GM18519 (cell line): ENCODE measurements around the gene SLC7A8.
"Not testable (repeated sequence)": the region's sequence is repeated elsewhere in the genome, so short reads cannot be mapped to it uniquely, and the experiment has no call there.

Source experiments
- ATAC-seq: cut with Tn5 transposase; IDR thresholded peaks from one replicate; pipeline ENCODE4 v1.9.1; 2021; ENCODE audit warnings: mild to moderate bottlenecking, moderate library complexity; ENCODE audit not compliant: unreplicated experiment, low FRiP score

Gene SLC7A8

GRCh38 chr14:23118506-23119362 lies 64.7 kb downstream of the SLC7A8 start, which contains the start of gene CEBPE:
TSS of gene CEBPE (minus strand) at chr14:23119255. CDS start at chr14:23119091, 164 bp downstream.
- ATAC-seq, result no peak

- ATAC-seq, result no peak
These were observed 66.0 kb downstream of the SLC7A8 start for GRCh38 chr14:23117371-23118020.

- ATAC-seq, result no peak
These were observed 67.5 kb downstream of the SLC7A8 start for GRCh38 chr14:23115918-23116317.

- no peak for ATAC-seq
These were observed 68.3 kb downstream of the SLC7A8 start for GRCh38 chr14:23115039-23115731.

GRCh38 chr14:23114669-23115038 lies 68.8 kb downstream of the SLC7A8 start:
- no peak for ATAC-seq

- no peak for ATAC-seq
These were observed 69.4 kb downstream of the SLC7A8 start for GRCh38 chr14:23114120-23114458.

GRCh38 chr14:23113431-23114119 lies 69.9 kb downstream of the SLC7A8 start:
- no peak for ATAC-seq

- no peak for ATAC-seq
These were observed 70.9 kb downstream of the SLC7A8 start for GRCh38 chr14:23112359-23113178.

GRCh38 chr14:23110579-23111365 lies 72.7 kb downstream of the SLC7A8 start:
- no peak for ATAC-seq

GRCh38 chr14:23109769-23110168 lies 73.7 kb downstream of the SLC7A8 start:
- ATAC-seq, result no peak

- ATAC-seq, result not testable (repeated sequence)
These were observed 75.3 kb downstream of the SLC7A8 start for GRCh38 chr14:23108169-23108568.

GRCh38 chr14:23107620-23108019 lies 75.8 kb downstream of the SLC7A8 start:
- not testable (repeated sequence) for ATAC-seq

GRCh38 chr14:23106747-23107045 lies 76.8 kb downstream of the SLC7A8 start:
- ATAC-seq, result no peak

- no peak for ATAC-seq
These were observed 78.1 kb downstream of the SLC7A8 start for GRCh38 chr14:23105348-23105824.

GRCh38 chr14:23104591-23105347 lies 78.7 kb downstream of the SLC7A8 start, which contains the start of gene CIROP:
TSS of gene CIROP (minus strand) at chr14:23104989. CDS start at chr14:23104920, 69 bp downstream.
- ATAC-seq, result no peak

- ATAC-seq, result no peak
These were observed 79.3 kb downstream of the SLC7A8 start for GRCh38 chr14:23104070-23104590.

- no peak for ATAC-seq
These were observed 79.9 kb downstream of the SLC7A8 start for GRCh38 chr14:23103581-23103980.

- ATAC-seq, result no peak
These were observed 80.7 kb downstream of the SLC7A8 start for GRCh38 chr14:23102801-23103200.
